ENCODE measurements around the gene ABCA13. TPM values are rescaled to one million over a fixed set of nuclear protein-coding genes. Genes with fewer than 3 reads are reported as not detected.
A peak's percentile ranks its signal among the peaks of the same experiment; 100 is the strongest.

The ABCA13 gene
- total RNA-seq, 1 donor from 2014 or later = 0.69 TPM

- H3K4me3 ChIP-seq (ENCODE audit: low read depth, low read length) = no peak overlapping the region
- no peak for TF ChIP-seq CTCF (conservative IDR thresholded peaks at IDR 0.05; ENCODE audit: low read depth, low read length)
- peak; percentile 2 for DNase-seq (ENCODE audit: low read depth)
These were observed 255.8 kb downstream of the ABCA13 start for GRCh38 chr7:48426966-48427555.

- H3K4me3 ChIP-seq (ENCODE audit: low read depth, low read length) = no peak overlapping the region
- DNase-seq (ENCODE audit: low read depth) = no peak
- no peak for TF ChIP-seq CTCF (conservative IDR thresholded peaks at IDR 0.05; ENCODE audit: low read depth, low read length)
These were observed 256.4 kb downstream of the ABCA13 start for GRCh38 chr7:48427671-48428070.

- H3K4me3 ChIP-seq (ENCODE audit: low read depth, low read length) = no peak overlapping the region
- DNase-seq (ENCODE audit: low read depth) = no peak
- TF ChIP-seq CTCF (conservative IDR thresholded peaks at IDR 0.05; ENCODE audit: low read depth, low read length) = no peak
These were observed 256.9 kb downstream of the ABCA13 start for GRCh38 chr7:48428091-48428684.

- TF ChIP-seq CTCF (conservative IDR thresholded peaks at IDR 0.05; ENCODE audit: low read depth, low read length) = no peak
- no peak for DNase-seq (ENCODE audit: low read depth)
- H3K4me3 ChIP-seq (ENCODE audit: low read depth, low read length) = no peak overlapping the region
These were observed 257.9 kb downstream of the ABCA13 start for GRCh38 chr7:48429117-48429516.

GRCh38 chr7:48438206-48438605, 266.9 kb downstream of the ABCA13 start:
- no peak for DNase-seq (ENCODE audit: low read depth)
- no peak overlapping the region for H3K4me3 ChIP-seq (ENCODE audit: low read depth, low read length)
- TF ChIP-seq CTCF (conservative IDR thresholded peaks at IDR 0.05; ENCODE audit: low read depth, low read length) = no peak

- TF ChIP-seq CTCF (conservative IDR thresholded peaks at IDR 0.05; ENCODE audit: low read depth, low read length) = no peak
- DNase-seq (ENCODE audit: low read depth) = no peak
- no peak overlapping the region for H3K4me3 ChIP-seq (ENCODE audit: low read depth, low read length)
These were observed 270.7 kb downstream of the ABCA13 start for GRCh38 chr7:48441848-48442492.
